ENCODE data around the gene CCDC83.
A peak's percentile ranks its signal among the peaks of the same experiment; 100 is the strongest.

CCDC83 gene

DNA sequence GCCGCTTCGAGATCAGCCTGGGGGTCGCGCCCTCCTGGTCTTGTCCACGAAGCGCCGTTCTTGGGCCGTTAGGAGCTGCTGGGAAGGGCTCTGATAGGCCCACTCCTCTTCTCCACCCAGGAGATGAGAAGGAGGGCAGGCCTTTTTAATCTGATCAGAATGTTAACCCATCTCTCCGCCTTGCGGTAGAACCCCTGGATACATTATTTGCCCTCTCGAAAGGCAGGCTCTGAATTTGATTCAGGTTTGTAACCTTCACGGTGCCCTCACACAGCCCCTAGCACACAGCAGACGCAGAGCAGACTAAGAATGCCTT lies at the start of gene CCDC83:
CCDC83 (plus strand) TSS at position 43 of the 316 bp plus-strand sequence. CDS start 9,741 bp downstream, outside the sequence.
- DNase-seq = no peak

DNA sequence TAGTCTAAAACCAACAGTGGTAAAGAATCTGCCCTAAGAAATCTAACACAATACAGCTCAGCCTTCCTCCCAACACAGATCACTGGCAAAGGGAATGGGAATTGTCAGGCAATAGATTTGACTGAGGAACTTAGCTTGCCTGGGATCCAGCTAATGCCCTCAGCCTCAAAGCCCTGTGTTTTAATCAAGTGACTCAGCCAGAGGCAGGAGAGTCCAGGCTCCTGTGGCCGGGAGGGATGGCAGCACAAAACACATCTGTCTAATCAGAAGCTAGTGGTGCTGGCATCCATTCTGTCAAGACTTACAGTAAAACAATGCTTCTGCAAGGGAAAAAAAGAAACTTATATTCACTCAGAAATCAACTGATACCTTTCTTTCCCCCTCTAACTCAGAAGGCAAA lies 49.8 kb upstream of the CCDC83 start:
- no peak for DNase-seq

DNA sequence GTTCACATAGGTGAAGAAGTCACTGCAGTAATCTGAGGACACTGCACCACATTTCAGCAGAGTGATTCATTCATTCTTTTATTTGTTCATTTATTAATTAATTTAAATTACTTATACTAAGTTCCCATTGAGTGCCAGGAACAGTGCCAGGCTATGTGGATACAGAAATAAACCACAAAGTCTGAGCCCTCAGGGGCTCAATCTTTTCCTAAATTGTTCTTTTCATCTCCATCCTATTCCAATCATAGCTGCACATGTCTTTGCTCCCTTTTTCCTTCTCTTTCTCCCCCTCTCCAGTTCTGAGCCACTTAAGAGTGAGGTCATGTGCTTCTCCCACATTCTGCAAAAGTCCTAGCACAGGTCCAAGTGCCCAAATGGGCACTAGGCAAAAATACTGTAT lies 49.2 kb upstream of the CCDC83 start:
- no peak for DNase-seq

DNA sequence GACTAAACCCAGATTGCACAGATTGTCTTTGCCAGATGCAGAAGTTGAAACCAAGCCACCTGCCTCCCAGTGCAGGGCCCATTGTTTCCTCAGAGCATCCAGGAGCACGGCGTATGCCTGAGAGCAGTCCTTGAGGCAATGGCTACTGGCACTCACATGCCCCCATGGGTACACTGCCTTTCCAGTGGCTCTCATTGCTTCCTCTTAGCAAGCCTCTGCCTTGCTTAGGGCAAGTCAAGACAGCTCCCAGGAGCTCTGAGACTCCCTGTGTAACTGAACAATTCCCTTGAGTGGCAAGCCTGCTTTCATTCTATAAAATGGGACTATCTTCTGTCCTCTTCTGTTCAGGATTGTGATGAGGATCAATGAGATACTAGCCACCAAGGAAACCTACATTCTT lies 48.3 kb upstream of the CCDC83 start:
- DNase-seq = no peak

DNA sequence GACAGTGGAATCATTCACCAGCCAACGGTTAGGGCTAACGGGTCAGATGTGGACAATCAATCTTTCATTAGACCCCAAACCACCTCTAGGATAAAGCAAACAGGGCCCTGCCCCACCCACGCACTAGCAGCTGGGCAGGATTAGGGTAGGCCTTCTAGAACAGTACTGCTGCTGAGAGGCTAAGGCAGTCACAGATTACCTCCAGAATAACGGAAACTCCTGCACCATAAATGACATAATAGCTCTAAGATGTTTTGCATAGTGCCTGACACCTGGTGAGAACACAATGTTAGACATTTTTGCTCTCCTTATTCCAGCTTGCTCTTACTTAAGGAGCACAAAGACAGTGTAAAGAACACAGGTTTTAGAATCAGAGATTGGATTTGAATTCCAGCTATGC lies 46.0 kb upstream of the CCDC83 start:
- no peak for DNase-seq

DNA sequence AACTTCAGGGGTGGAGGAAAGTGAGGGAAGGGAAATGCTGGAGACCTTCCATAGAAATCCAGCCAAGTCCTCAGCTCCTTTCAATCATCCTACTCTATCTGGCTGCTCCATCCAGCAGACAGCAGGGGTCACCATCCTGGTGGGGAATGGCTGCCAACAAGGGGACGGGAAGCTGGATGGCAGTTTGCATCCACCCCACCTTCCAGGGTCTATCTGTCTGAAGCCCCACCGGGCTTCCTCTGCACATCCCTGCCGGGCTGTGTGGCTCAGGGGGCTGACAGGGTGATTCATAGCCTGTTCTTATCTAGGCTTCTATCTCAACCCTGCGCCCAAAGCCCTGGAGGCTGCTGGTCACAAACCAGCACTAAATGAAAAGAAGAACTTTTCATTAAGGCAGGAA lies 45.3 kb upstream of the CCDC83 start:
- DNase-seq = peak in 1 of 4 experiments; percentile 4

DNA sequence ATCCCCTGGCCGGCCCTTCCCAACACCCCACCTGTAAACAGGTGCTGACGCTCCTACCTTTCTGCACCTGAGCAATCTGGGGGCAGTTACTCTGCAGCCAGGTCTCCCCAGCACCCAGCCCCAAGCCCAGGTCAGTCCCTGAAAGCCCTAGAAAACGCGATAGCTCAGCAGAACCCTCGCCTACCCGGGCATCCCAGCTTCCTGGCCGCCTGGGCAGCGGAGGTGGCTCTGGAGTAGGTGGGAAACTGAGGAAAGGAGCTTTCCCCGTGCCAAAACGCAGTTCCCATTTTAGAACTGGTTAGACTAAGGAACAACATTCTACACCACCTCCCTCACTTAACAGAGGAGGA lies 44.7 kb upstream of the CCDC83 start:
- DNase-seq = peak in 1 of 4 experiments; percentile 10

DNA sequence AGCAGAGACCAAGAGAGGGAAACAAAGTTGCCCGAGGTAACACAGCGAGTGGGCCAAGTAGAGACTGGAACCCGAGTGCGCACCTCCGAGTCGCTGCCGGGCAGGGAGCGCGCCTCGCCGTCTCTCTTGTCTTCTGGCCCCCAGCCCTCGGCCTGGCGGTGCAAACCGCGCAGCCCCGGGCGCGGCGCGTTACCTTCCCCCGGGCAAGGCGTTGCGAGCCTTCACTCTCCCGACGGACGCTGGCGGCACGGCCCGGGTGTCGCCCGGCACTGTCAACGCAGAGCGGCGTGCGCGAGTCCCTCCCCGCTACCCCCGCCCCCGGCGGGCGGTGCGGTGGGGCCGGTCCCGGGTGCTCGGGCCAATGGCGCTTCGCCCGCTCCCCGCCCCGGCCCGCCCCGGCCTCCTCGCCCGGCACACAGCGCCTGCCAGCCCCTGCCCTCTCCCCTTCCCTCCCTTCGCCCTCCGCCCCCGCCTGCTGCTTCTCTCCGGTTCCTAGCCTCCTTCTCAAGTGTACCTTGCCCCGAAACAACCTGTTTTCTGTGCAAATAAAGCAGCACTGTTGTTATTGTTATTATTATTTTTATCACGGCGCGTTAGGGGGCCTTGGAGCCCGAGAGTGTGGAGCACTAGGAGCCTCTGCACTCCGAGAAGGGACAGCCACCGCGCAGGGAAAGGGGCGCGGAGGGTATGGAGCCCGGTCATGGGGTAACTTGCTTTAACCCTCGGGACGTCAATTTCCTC lies 44.1 kb upstream of the CCDC83 start, which contains the start of gene SYTL2:
SYTL2 (minus strand) TSS at position 271 of the 741 bp plus-strand sequence. CDS start 53,416 bp downstream, outside the sequence.
- peak; percentile 15 to 69 (median 48) for DNase-seq

DNA sequence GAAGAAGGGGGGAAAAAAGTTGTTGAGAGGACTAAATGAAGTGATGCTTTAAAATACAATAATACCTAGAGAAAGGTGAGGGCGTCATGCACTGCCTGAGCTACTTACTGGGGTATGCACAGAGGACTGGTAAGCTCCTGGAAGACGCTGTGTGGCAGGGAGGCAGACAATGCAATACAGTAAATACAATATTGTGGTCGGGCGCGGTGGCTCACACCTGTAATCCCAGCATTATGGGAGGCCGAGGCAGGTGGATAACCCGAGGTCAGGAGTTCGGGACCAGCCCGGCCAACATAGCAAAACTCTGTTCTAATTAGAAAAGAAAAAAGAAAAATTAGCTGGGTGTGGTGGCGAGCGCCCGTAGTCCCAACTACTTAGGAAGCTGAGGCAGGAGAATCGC lies 43.6 kb upstream of the CCDC83 start:
- no peak for DNase-seq

DNA sequence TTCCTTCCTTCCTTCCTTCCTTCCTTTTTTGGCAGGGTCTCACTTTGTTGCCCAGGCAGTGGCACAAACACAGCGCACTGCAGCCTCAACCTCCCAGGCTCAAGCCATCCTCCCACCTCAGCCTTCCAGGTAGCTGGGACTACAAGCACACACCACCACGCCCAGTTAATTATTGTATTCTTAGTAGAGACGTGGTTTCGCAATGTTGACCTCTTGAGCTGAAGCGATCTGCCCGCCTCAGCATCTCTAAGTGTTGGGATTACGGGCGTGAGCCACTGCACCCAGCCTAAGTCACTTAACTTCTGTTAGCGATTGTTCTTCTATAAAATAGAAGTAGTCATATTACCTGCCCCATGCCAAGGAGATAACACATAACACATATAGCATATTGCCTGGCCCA lies 41.5 kb upstream of the CCDC83 start:
- DNase-seq = no peak

DNA sequence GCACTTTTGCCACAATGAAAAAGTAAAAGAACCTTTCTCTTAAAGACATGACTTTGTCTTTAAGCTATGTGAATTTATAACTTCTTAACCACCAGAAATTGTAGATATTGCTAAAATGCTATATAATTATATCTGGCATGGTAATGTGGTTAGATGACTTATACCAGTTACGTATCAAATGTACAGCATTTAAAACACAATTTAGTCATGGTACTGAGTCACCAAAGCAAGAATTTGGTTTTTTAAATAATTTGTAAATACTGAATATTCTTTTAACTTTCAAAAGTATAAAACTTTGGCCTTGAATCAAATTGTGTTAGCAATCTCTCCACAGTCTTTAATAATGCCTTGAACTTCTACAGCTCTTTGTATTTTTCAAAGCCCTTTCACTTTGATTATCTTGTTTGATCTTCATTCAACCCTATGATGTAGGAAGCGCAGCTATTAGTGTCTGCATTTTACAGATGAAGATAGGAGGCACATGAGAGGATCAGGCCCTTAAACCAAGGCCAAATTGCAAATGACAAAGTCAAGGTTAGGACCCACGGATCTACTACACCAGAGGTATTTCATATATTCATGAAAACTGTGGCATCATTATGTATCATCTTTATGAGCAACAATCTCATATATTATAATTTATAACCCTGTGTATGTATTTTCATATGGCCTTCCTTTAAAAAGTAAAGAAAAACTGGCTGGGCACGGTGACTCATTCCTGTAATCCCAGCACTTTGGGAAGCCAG lies 39.8 kb upstream of the CCDC83 start:
- no peak for DNase-seq

DNA sequence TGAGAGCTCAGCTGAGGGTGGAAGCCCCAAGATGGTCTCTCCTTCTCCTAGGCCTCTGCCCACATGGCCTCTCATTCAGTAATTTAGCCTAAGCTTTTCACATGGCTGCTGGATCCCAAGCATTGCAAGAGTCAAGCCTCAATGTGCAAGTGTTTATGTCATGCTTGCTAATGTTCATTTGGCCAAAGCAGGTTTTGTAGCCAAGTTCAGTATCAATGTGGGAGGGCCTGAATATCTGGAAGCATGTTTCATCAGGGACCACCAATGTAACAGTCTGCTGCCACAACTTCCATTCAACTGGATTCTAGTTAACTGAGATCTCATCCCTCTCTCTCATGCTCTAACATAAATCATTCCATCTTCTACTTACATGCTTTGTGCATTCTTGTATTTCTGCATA lies 35.7 kb upstream of the CCDC83 start:
- DNase-seq = no peak

DNA sequence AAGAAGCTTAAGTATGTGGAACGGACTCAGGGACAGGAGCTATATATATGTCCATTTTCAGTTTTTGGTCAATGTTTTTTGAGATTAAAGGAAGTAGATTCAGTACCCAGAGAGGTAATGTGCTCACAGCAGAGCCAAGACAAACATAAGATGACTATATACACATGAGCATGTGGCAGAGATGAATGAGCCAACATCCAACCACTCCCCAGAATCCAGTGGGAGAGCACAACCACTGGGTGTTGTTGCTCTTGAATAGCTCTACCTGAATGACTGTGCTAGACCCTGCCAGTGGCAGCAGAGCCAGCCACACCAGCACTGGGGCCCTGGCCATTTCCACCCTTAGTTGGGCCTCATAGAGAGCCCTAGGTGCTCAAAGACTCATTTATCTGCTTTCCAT lies 33.5 kb upstream of the CCDC83 start:
- no peak for DNase-seq

DNA sequence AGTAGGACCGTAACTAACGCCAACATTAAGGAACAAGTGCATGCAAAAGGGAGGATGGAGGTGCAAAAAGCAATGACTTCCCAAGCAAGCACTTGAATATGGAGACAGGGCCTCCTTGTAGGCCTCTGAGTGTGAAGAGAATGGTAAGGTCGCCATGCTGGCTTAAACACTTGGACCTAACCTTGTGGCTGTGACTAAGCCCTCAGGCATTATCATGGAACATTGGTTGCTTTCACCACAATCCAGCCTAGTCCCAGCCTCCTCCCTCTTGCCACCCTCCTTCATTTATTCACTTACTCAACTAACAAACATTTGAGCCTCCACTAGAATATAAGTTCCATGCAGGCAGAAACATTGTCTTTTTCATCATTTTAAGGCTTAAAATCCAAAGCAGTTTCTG lies 32.4 kb upstream of the CCDC83 start:
- DNase-seq = no peak

DNA sequence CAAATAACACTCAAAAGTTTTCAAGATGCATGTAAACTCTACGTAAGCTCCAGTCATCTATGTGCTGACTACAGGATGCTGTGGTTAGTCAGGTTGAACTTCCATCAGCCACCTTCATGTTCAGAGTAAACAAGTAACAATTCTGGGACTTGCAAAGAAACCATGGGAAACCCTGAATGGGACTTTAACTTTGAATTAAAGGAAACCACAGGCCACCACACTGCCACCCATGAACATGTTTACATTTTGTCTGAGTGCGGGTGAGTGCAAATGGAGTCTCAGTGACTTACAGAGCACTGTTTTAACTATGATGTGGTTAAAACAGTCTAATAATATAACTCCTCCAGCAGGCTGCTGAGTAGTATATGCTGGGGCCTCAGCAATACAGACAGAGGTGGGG lies 31.4 kb upstream of the CCDC83 start:
- DNase-seq = peak in 2 of 4 experiments; percentile 33 to 35

DNA sequence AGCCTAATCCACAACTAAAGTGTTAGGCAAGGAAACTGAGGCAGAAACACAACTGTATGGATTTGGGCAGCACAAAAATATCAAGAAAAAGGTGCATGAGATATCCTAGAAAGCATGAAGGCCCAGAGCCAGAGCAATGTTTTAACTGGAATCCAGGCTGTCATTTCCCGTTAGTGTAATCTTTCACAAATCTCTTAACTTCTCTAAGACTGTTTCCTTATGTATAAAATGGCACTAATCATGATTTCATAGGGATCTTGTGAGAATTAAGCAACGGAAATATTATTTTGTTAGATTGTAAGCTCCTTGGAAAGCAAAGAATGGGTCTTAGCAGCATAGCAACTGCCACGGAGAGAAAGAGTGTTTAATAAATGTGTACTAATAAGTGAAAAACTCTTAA lies 29.6 kb upstream of the CCDC83 start:
- no peak for DNase-seq

DNA sequence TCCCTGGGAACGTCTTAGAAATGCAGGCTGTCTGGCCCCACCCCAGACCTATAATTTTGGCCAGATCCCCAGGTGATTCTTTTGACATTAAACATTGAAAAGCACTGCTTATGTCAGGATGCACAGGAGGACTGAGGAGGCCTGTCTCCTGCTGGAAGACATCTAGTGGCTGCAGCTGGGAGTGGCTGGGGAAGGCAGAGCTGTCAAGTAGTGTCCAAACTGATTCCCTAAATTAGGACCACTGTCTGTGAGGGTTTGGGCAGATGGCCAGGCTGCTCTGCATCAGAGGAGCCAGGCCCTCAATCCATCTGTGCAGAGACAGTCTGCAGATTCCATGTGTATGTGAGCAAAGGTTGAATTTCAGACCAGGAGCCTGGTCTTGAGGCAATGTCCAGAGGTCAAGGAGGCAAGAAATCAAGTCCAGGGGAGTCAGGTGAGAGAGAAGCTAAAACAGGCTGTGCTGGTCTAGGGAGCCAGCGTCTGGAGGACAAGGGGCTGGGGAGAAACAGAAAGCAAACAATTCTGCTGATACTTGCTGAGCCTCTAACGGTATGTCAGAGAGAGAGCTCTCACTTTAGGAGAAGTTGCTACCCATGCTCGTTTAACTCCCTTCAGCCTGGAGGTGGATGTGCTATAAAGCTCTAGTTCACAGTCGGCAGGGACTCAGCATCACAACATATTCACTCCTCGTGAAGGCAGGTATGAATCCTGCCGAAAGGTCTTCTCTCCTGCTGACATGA lies 28.9 kb upstream of the CCDC83 start:
- DNase-seq = no peak

DNA sequence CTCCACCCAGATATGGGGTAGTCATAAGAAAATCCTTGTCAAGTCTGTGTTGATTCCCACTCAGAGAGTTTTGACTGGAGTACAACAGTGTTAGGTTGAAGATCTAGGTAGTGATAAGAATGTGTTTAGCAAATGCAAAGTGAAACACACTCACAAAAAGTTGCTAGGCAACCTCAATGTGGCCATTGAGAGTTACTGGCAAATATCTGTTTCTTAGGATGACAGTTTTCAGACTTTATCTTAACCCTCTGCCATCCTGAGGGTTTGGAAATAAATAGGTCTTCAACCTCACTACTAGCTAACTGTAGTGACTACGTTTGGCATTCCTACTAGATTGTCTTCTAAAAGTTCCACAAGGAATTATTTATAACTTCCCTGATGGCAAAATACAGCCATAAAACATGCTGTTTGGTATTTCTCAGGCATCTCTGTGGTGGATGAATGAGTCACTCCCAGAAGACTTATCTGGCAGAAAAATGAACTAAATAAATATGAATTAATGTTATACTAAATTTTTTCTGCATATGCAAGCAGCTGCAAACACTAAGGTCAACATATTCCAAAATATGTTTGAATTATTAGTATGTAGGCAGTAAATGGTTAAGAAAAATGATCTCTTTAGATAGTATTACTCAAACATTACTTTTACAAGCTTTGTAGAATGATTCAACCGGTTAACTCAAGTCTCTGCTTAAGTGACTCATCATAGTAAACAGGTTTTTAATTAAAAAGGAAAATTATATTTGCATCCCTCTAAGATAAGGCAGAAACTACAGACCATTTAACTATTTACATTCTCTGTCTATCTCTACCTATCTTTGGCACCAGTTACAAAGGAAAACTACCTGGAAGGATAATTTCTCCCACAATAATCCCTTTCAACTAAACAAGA lies 27.2 kb upstream of the CCDC83 start:
- no peak for DNase-seq

DNA sequence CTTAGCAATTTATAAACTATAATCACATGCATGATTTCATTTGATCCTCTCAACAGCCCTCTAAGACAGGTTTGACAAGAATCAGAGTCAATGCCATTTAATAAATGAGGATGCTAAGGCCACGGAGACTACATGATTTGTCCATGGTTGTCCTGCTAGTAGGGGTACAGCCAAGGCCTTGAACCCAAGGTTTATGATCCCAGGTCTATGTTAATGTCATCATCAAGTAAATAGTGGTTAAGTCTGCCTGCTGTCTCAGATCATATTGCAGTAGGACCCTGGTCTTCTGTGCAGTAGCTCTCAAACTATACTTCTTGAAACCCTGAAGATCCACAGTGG lies 26.6 kb upstream of the CCDC83 start:
- no peak for DNase-seq

DNA sequence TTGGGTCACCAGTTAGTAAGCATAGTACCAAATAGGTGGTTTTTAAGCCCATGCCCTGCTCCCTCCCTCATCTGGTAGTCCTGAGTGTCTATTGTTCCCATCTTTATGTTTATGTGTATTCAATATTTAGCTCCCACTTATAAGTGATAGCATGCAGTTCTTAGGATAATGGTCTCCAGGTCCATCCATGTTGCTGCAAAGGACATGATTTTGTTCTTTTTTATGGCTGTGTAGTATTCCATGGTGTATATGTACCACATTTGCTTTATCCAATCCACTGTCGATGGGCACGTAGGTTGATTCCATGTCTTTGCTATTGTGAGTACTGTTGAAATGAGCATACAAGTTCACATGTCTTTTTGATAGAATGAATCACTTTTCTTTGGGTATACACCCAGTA lies 26.0 kb upstream of the CCDC83 start:
- no peak for DNase-seq

DNA sequence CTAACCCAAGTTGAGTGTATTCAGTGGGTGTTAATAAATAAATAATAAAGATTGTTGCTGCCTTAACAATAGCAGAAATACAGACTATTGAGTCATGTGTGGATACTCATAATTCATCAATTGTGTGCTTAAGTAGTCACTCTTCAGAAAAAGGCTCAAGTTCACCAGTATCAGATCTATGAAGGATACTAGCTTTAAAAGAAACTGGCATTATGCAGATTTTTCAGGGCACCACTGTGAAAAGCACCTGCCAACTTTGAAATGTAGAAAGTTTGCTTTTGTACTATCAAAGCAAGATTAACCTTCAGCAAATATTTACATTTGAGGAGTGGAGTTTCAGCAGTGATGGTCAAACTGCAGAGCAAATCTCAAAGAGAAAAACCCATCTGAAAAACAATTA lies 24.1 kb upstream of the CCDC83 start:
- DNase-seq = no peak

DNA sequence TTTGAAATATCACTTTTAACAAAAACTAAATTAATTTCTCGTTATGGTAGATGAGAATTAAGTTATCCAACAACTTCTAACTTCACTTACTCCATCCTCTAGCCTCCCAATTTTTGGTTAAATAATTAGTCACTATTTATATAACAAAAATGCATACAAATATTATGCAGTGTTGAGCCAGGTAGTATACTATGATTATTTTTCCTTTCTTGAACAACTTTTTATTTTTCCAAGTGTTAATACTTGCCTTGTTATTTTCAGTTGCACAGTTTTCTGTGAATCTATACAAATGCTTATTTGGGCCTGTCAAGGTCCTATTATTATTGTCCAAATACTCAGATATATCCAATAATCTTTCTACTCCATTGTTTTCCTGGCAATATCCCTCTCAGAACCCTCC lies 19.9 kb upstream of the CCDC83 start:
- DNase-seq = no peak

DNA sequence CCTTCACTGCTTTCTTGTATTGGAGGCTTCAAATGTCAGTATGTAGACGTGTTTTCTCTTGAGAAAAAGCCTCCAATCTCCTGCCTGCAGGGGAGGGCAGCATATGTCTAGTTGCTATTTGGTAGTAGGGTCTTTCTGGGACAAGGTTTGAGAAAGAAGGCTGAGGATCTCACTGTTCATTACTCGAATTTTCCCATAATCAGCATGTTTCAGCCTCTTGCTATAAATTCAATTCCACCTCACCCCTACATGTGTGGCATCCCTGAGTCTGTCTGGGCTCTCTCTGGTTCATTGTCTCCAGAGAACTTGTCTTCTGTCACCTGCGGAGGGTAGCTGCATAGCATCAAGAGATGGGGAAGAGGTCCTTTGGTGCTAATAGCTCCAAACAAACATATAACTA lies 19.5 kb upstream of the CCDC83 start:
- no peak for DNase-seq

All from activated naive CD4-positive, alpha-beta T cell (primary cell).